Heart right ventricle (tissue), 16 donors: ENCODE measurements around the gene NUDCD2. TPM values are rescaled to one million over a fixed set of nuclear protein-coding genes. Genes with fewer than 3 reads are reported as not detected.

ENCODE experiments used
- ATAC-seq, 8 donors: fragments of 200-7000 bp; cut with Tn5 transposase; one replicate each; pipeline ENCODE4 v1.9.1; 2020; ENCODE audit warnings: mild to moderate bottlenecking in 8 of 8, moderate library complexity in 8 of 8, moderate number of reproducible peaks in 1 of 8
- DNase-seq, 2 donors: peaks; one replicate each; pipeline ENCODE4 v3.0.0-alpha.2; 2020
- H3K27ac ChIP-seq, 10 donors: fragments of 200-600 bp; sonication (generic) in 2 of 10; one replicate each; pipeline versions ENCODE4 v1.5.0 to v1.8.0; 2020 to 2022; ENCODE audit warnings: mild to moderate bottlenecking in 3 of 10
- H3K27me3 ChIP-seq, 7 donors: fragments of 200-600 bp; one replicate each; pipeline ENCODE4 v1.8.0; 2021 to 2022; ENCODE audit warnings: mild to moderate bottlenecking in 2 of 7
- H3K36me3 ChIP-seq, 9 donors: fragments of 200-600 bp; sonication (generic) in 1 of 9; one replicate each; pipeline versions ENCODE4 v1.5.0 to v1.8.0; 2020 to 2022; ENCODE audit warnings: mild to moderate bottlenecking in 2 of 9
- H3K4me1 ChIP-seq, 9 donors: fragments of 200-600 bp; sonication (generic) in 1 of 9; one replicate each; pipeline versions ENCODE4 v1.5.0 to v1.8.0; 2020 to 2022; ENCODE audit warnings: mild to moderate bottlenecking in 4 of 9
- H3K4me3 ChIP-seq, 10 donors: fragments of 200-600 bp; sonication (generic) in 2 of 10; one replicate each; pipeline versions ENCODE4 v1.5.0 to v1.8.0; 2020 to 2022; ENCODE audit warnings: mild to moderate bottlenecking in 7 of 10, moderate library complexity in 2 of 10
- H3K9me3 ChIP-seq, 11 donors: fragments of 200-600 bp in 10 of 11; sonication (generic) in 2 of 11; one replicate each; pipeline versions ENCODE4 v1.5.0 to v1.8.0; 2013 to 2022; ENCODE audit warnings: mild to moderate bottlenecking in 2 of 11, control low read depth in 1 of 11, moderate library complexity in 1 of 11
- CTCF ChIP-seq, 9 donors: fragments of 200-600 bp; sonication (generic) in 2 of 9; IDR thresholded peaks; one replicate each; pipeline versions ENCODE4 v1.5.0 to v1.8.0; 2021 to 2022; ENCODE audit warnings: antibody characterized with exemption in 9 of 9, mild to moderate bottlenecking in 5 of 9, moderate library complexity in 1 of 9
- WGBS, 2 donors: extraction: QIAGEN DNeasy Blood & Tissue Kit; methylation state at CpG; one replicate each; pipeline ENCODE4 v1.1.7; 2013; ENCODE audit warnings: inconsistent platforms in 1 of 2; 5-methylcytosine and 5-hydroxymethylcytosine counted together
- intact Hi-C, 10 donors: fragments of 100-400 bp; cut with DNase I; formaldehyde crosslinking; loops; one replicate each; pipeline versions ENCODE4 v1.11.1 to v1.14.2; 2022
- polyA plus RNA-seq, 2 donors: library from polyadenylated mRNA; stranded (reverse); fragments of 200-250 nt; gene quantifications; one replicate each; pipeline ENCODE4 v1.2.3, GENCODE V29; 2013
- total RNA-seq, 10 donors: library from RNA; stranded (reverse); fragmentation: NEBNext Ultra II Directional in 3 of 10; extraction: Animal tissue kit (Norgen Biotek cat#: 25700) in 3 of 10; gene quantifications; one replicate each; pipeline versions ENCODE4 v1.2.1 to v1.2.4, GENCODE V29; 2021 to 2023
- donor health status: Arrhythmogenic right ventricular cardiomyopathy.
- donor health status: ischemic (EF 13 %, LVEDD 7.1; RV severe dilation, severe dysfunction).
- donor health status: healthy with polysubstance abuse.
- donor health status: DM: no; HTN: yes; CAD: no.
- donor health status: DM: no; HTN: no; CAD: no.
- donor health status: ischemic (EF 25% LVEDD 6.9; RV normal size, moderate dysfunction).
- donor health status: ischemic (EF 25% LVEDD 5.7; RV mildly dilated, moderate dysfunction).
- donor health status: healthy.
- donor health status: DM: yes; HTN: yes; CAD: no.
- donor health status: Ischemic cardiomyopathy.
- donor health status: ischemic (EF 35%, LVEDD 5.7; RV mildly dilated, moderate dysfunction).
- donor health status: nonischemic (EF 11% LVEDD 7.7; RV severe dilation, severe dysfunction).
- donor health status: DM: yes; HTN: yes; CAD: no.
- donor health status: PGD.
- donor health status: ischemic (EF 29% LVEDD 5.4; RV normal size, mild dysfunction).
- donor health status: nonischemic (EF 23%, LVEDD 6.1; RV moderate dilation, normal function).

NUDCD2 gene
- total and polyA plus RNA-seq, 12 donors: 4.0 to 17.1 (median 12.1) TPM

- intact Hi-C loops: loop anchor here in 1 of 10 donors (10.0 kb wide), 1 partner anchor 51 kb away; the partner anchor contains the start of gene MAT2B
- peaks cover 0 to 82% (median 14%) of the 10 kb centered on the region in 9 donors for H3K36me3 ChIP-seq
- H3K9me3 ChIP-seq: no peaks in the 10 kb centered on the region
- no peaks in the 10 kb centered on the region for H3K27me3 ChIP-seq
- ATAC-seq: no peak
- no peak overlapping the region for H3K27ac ChIP-seq
- peaks cover 1 to 13% (median 7%) of the 10 kb centered on the region in 9 donors for H3K4me1 ChIP-seq
- TF ChIP-seq CTCF (IDR thresholded peaks at IDR 0.05): no peak
- 78 to 92% methylated on average over 1 of the region's 1 CpG for WGBS, 2 donors
- H3K4me3 ChIP-seq: no peak overlapping the region
- DNase-seq: no peak
These were observed 6.2 kb downstream of the NUDCD2 start for GRCh38 chr5:163453705-163454104.

GRCh38 chr5:163451489-163451888 lies 8.4 kb downstream of the NUDCD2 start:
- Histone ChIP-seq H3K27me3 (no peaks in the 10 kb centered on the region), H3K36me3 (peaks cover 0 to 100% (median 20%) of the 10 kb centered on the region in 9 donors), H3K4me1 (no peaks in the 10 kb centered on the region), H3K4me3 (no peak overlapping the region), H3K9me3 (no peaks in the 10 kb centered on the region), H3K27ac (no peak overlapping the region)
- WGBS, 2 donors: 98 to 100% methylated on average over 8 of the region's 8 CpGs
- DNase-seq (no peak), ATAC-seq (no peak)
- no peak for TF ChIP-seq CTCF (IDR thresholded peaks at IDR 0.05)
- intact Hi-C loops: loop anchor here in 1 of 10 donors (10.0 kb wide), 1 partner anchor 53 kb away; the partner anchor contains the start of gene MAT2B

GRCh38 chr5:163448491-163448890 lies 11.4 kb downstream of the NUDCD2 start:
- no peak overlapping the region for H3K27ac ChIP-seq
- H3K36me3 ChIP-seq: peaks cover 0 to 100% (median 24%) of the 10 kb centered on the region in 9 donors
- no peak for ATAC-seq
- no peak for DNase-seq
- no peak for TF ChIP-seq CTCF (IDR thresholded peaks at IDR 0.05)
- no peaks in the 10 kb centered on the region for H3K9me3 ChIP-seq
- no peak overlapping the region for H3K4me3 ChIP-seq
- intact Hi-C loops: no loop called here
- no peaks in the 10 kb centered on the region for H3K27me3 ChIP-seq
- peaks cover 0 to 10% (median 0%) of the 10 kb centered on the region in 9 donors for H3K4me1 ChIP-seq

GRCh38 chr5:163447875-163448274 lies 12.0 kb downstream of the NUDCD2 start:
- no peak overlapping the region for H3K27ac ChIP-seq
- no peak for DNase-seq
- peaks cover 0 to 10% (median 0%) of the 10 kb centered on the region in 9 donors for H3K4me1 ChIP-seq
- H3K36me3 ChIP-seq: peaks cover 0 to 100% (median 28%) of the 10 kb centered on the region in 9 donors
- intact Hi-C loops: no loop called here
- 91 to 93% methylated on average over 3 of the region's 3 CpGs for WGBS, 2 donors
- no peaks in the 10 kb centered on the region for H3K27me3 ChIP-seq
- H3K4me3 ChIP-seq: no peak overlapping the region
- no peaks in the 10 kb centered on the region for H3K9me3 ChIP-seq
- no peak for TF ChIP-seq CTCF (IDR thresholded peaks at IDR 0.05)
- no peak for ATAC-seq
